ENCODE measurements around the gene IKBKE.
"Not testable (repeated sequence)": the region's sequence is repeated elsewhere in the genome, so short reads cannot be mapped to it uniquely, and the experiment has no call there.

Gene IKBKE

DNA sequence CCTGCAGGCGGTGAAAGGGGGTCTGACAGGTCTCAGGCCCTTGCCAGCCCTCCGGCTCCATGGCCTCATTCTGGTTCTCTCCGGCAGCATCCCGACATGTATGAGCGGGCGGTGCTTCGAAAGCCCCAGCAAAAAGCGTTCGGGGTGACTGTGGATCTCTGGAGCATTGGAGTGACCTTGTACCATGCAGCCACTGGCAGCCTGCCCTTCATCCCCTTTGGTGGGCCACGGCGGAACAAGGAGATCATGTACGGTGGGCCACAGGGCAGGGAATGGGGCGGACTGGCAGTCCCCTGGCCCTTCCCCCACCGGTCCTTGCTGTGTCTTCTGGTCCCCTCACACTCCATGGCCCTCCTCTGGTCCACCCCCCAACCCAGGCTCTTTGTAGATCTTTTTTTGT is 6.3 kb downstream of the IKBKE start:
- no peak for DNase-seq

DNA sequence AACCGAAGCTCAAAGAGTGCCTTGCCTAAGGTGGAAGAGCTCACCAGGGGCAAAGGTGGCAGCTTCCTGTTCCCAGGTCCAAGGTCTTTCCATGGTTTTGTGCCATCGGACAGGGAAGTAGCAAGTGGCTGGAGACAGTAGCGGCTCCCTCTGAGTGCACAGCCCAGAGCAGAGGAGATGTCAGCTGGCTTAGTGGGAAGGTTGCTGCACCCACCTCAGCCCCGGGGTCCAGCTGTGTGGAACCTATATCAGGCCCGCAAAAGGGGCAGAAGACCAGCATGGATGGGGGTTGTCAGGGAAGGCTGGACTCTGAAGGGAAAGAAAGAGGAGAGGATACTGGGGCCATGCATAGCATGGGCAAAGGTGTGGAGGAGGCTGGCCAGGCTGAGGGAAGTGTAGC is 6.8 kb downstream of the IKBKE start:
- DNase-seq, result no peak

DNA sequence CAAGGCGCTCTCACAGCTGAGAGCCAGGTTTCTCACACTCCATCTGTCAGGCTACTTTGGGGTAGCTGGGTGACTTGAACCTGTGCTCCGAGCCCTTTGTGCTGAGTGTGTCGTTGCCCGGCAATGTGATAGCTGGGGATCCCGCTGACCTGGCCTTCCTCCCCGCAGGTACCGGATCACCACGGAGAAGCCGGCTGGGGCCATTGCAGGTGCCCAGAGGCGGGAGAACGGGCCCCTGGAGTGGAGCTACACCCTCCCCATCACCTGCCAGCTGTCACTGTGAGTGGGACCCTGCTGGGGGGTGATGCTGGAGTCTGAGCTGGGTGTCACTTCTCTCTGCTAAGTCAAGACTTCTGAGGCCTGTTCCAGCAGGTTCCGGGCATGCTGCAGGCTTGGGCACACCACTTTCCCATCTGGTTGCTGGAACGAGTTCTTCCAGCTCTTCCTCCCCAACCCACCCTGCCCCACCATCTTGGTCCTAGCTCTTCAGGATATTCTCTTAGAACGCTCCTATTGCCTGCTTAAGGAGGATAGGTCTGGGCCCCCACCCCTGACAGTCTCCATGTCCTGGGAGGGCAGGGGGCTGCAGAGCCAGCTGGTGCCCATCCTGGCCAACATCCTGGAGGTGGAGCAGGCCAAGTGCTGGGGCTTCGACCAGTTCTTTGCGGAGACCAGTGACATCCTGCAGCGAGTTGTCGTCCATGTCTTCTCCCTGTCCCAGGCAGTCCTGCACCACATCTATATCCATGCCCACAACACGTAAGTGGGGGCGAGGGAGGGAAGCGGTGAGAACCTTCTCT is 7.5 kb downstream of the IKBKE start:
- DNase-seq, result no peak

DNA sequence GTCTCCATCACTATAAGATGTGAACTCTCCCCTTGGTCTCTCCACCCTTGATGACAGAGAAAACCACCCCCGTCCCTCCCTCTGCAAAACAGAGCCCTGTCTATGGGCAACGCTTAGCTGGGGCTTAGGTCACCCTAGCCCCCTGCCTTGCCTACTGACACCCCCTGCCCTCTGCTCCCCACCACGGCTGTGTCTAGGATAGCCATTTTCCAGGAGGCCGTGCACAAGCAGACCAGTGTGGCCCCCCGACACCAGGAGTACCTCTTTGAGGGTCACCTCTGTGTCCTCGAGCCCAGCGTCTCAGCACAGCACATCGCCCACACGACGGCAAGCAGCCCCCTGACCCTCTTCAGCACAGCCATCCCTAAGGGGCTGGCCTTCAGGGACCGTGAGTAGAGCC is 8.5 kb downstream of the IKBKE start:
- DNase-seq, result no peak

DNA sequence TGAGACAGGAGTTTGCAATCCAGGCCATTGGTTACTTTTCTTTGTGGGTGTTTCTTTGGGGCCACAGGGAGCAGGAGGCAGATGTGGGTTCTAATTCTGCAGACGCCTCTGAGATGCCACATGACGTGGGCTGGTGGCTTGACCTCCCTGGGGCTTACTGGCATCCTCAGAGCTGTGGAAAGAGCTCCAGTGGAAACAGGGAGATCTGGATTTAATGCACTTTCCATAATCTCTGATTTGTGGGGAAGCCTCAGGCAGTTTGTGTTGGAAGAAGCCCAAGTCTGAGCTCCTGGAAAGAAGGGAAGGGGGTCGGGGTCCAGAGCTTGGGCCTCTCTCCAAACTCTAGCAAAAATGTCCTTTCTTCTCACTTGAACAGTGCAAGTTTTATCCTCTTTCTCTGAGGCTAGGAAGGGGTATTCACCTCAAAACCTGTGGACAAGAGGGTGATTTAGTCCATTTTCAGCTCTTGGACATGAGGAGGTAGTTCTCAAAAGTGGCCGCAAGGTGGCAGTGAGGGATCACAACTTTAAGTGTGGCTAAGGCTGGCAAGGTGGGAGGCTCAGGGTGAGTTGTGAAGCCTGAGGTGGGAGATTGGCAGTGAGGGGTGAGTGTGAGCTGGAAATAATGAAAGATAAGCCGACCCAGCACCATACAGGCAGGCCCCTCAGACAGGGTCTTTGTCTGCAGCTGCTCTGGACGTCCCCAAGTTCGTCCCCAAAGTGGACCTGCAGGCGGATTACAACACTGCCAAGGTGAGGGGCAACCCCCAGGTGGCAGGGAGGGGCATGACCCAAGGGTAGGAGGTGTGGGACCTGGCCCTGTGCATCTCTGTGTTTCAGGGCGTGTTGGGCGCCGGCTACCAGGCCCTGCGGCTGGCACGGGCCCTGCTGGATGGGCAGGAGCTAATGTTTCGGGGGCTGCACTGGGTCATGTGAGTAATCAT is 9.2 kb downstream of the IKBKE start:
- peak; percentile 64 for DNase-seq

DNA sequence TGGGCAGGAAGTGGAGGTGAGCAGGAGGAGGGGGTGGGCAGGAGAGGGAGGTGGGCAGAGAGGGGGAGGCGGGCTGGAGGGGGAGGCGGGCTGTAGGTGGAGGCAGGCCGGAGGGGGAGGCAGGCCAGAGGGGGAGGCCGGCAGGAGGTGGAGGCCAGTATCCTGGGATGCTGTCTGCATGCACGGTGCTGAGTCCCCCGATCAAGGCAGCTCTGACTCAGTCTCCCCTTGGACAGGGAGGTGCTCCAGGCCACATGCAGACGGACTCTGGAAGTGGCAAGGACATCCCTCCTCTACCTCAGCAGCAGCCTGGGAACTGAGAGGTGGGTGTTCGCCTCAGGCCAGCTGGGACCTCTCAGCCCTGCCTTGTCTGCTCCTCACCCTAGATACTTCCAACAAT is 9.9 kb downstream of the IKBKE start:
- no peak for DNase-seq

GRCh38 chr1:206482611-206483010 is 12.3 kb downstream of the IKBKE start:
- DNase-seq, result no peak

- not testable (repeated sequence) for DNase-seq
Measured at GRCh38 chr1:206483864-206484263, 13.6 kb downstream of the IKBKE start.

- no peak for DNase-seq
Measured at GRCh38 chr1:206484901-206485300, 14.6 kb downstream of the IKBKE start.

DNA sequence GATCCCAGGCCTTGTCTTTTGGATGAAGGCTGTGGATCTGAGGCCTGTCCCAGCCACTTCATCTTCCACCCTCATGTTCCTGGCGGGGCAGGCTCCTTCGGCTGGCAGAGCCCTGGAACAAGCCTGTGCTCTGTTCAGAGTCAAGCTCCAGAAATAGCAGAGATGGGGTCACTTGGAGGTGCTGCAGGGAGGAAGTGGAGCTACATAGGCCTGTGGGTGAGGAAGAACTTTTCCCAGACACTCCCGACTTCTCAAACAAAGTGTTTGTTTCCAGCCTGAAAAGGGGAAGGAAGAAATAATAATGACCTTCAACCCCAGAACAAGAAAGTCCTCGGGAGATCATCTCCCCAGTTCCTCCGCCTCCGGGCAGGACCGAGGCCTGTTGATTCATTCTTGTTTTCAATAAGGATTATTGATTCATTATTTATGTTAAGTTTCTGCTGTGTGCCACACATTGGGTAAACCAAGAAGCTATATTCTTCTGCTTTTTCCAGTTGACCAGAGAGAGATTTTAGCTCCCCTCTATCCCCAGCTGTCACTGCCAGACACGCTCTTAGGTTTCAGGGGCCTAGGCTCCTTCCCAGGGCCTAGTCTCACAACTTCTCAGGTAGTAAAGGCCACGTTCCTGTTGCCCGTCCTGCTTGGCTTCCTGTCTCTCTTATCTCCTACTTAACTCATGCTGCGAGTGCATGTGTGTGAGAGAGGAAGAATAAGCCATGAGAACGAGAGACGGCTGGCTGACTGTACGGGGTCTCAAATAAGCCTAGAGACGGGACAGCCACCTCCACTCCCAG is 16.9 kb downstream of the IKBKE start:
- DNase-seq, result peak; percentile 63

GRCh38 chr1:206487970-206488369 is 17.7 kb downstream of the IKBKE start:
- DNase-seq, result no peak

GRCh38 chr1:206488466-206488865 is 18.2 kb downstream of the IKBKE start:
- DNase-seq, result peak; percentile 57

GRCh38 chr1:206489980-206490770 is 19.9 kb downstream of the IKBKE start:
- DNase-seq, result peak; percentile 60

DNA sequence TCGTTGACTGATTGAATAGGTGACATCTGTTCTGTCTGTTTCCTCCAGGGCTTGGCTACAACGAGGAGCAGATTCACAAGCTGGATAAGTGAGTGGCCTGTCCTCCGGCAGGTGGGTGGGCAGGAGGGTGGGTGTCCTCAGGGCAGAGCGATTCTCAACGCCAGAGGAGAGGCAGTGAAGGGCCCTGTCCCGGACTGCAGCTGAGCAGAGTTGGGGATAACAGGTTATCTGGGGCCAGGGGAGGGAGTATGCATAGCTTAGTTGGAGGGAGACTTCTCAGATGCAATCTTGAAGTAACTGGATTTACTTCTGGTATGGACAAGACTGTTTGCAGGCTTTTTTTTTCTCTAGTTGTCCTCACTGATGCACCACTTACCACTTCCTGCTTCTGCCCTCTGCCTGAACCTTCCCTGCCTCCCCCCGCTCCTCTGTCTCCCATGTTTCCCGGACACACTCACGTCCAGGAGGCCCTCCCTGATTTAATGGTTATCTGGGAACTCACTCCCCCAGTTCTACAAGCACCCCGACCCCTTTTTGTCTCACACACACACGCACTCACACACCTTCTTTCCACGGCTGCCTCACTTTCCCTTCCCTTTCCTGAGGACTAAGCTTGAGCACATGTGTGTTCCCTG is 20.6 kb downstream of the IKBKE start:
- DNase-seq, result no peak

DNA sequence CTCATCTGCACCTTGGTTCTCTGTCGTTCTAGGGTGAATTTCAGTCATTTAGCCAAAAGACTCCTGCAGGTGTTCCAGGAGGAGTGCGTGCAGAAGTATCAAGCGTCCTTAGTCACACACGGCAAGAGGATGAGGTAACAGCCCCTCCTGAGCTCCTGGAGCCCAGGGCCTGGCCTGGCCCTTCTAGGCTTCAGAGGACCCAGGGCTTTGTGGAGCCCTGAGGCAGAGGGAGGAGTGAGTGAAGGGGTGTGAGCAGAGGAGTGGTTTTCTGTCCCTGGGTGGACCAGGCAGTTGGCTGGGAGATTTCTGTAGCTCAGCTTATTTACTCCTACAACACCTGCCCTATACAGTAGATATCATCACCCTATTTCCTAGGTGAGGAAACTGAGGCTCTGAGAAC is 21.3 kb downstream of the IKBKE start:
- no peak for DNase-seq

DNA sequence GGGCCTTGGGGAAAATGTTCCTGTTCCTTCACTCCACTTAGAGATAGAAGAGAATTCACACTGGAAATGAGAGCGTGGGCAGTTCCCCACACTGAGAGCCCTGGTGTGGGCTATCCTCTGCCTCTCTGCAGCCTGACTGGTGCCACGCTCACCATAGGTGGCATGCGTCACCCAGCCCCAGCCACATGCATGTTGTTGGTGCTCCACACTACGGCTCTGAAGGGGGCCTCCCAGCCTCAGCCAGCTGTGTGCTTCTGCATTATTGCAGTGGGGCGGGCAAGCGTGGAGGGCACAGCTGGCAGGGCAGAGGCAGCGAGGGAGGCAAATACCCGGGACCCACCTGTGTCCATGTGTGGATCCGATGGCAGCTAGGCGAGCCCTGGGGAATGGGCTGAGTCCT is 22.3 kb downstream of the IKBKE start:
- DNase-seq, result no peak

GRCh38 chr1:206493279-206493678 is 23.0 kb downstream of the IKBKE start:
- DNase-seq, result no peak

DNA sequence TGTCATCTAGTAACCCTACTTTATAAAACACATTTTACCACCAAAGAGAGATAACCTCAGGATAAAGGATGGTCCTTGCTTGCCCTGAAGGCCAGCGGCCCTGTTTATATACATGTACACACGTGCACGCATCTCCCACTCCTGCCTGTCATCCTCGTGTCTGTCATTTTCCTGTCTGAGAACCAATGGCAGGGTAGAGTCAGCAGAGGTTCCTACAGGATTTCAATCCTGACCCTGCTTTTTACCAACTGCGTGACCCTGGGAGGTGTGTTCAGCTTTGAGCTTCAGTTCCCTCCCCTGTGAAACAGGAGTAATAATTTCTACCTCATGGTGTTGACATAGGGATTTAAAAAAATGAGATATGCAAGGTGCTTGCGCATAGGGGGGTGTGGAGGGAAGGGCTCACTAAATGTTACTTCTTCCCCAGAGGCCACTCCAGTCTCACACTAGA is 24.8 kb downstream of the IKBKE start:
- DNase-seq, result no peak

- DNase-seq, result peak; percentile 60
Measured at GRCh38 chr1:206495493-206496046, 25.3 kb downstream of the IKBKE start.

DNA sequence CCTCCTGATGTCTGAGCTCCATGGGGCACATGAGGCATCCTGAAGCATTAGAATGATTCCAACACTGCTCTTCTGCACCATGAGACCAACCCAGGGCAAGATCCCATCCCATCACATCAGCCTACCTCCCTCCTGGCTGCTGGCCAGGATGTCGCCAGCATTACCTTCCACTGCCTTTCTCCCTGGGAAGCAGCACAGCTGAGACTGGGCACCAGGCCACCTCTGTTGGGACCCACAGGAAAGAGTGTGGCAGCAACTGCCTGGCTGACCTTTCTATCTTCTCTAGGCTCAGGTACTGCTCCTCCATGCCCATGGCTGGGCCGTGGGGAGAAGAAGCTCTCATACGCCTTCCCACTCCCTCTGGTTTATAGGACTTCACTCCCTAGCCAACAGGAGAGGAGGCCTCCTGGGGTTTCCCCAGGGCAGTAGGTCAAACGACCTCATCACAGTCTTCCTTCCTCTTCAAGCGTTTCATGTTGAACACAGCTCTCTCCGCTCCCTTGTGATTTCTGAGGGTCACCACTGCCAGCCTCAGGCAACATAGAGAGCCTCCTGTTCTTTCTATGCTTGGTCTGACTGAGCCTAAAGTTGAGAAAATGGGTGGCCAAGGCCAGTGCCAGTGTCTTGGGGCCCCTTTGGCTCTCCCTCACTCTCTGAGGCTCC is 26.0 kb downstream of the IKBKE start:
- peak; percentile 91 for DNase-seq

DNA sequence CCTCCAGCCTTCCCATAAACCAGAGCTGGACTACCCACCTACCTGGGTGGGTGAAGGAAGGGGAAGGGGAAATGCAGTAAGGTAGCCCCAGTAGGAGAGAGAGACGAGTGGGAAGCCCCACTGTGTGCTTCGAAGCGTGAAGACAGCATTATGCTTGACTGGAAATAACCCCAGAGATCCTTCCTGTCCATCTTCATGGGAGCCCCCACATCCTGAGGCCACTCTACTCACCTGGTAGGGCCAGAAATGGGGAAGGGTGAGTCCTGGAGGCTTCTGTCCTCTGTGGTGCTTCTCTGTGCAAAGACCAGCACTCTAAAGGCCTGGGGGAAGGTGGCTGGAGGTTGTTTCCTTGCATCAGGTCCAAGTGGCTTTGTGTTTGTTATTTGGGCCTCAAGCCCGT is 27.1 kb downstream of the IKBKE start:
- no peak for DNase-seq
